ENCODE data around the gene CNTFR.

- TF ChIP-seq JUNB (IDR thresholded peaks at IDR 0.05; ENCODE audit: unreplicated experiment) (no peak), CTCF (conservative IDR thresholded peaks at IDR 0.05; ENCODE audit: low read depth in 2 of 2) (no peak), EZH2 (IDR thresholded peaks at IDR 0.05; ENCODE audit: low read depth, unreplicated experiment) (no peak), REST (IDR thresholded peaks at IDR 0.05; ENCODE audit: unreplicated experiment) (no peak), POLR2AphosphoS5 (IDR thresholded peaks at IDR 0.05; ENCODE audit: low read depth) (no peak), NANOG (IDR thresholded peaks at IDR 0.05; ENCODE audit: borderline replicate concordance) (no peak), EZH2phosphoT487 (IDR thresholded peaks at IDR 0.05; ENCODE audit: unreplicated experiment) (no peak), ZNF114 (CRISPR knock-in tag; IDR thresholded peaks at IDR 0.05) (no peak), ETS1 (IDR thresholded peaks at IDR 0.05) (no peak)
These were observed 15.0 kb downstream of the CNTFR start for GRCh38 chr9:34574571-34574970.

Measured in GM23338 (cell line).